Islet of Langerhans (tissue), 1 donor: ENCODE data around the gene HIVEP3.

Source experiments
- FAIRE-seq: peaks from one replicate; lab custom pipeline; 2011; peaks lifted over from hg19 to GRCh38; lab: Jason Lieb, UNC

The HIVEP3 gene

GRCh38 chr1:41663671-41664400 is 254.9 kb downstream of the HIVEP3 start:
- no peak for FAIRE-seq

GRCh38 chr1:41662765-41663437 is 255.8 kb downstream of the HIVEP3 start:
- no peak for FAIRE-seq

GRCh38 chr1:41662061-41662764 is 256.5 kb downstream of the HIVEP3 start:
- FAIRE-seq, result no peak

GRCh38 chr1:41661428-41662060 is 257.2 kb downstream of the HIVEP3 start:
- no peak for FAIRE-seq

GRCh38 chr1:41660570-41661427 is 257.9 kb downstream of the HIVEP3 start:
- no peak for FAIRE-seq

- no peak for FAIRE-seq
Measured at GRCh38 chr1:41659903-41660302, 258.8 kb downstream of the HIVEP3 start.

GRCh38 chr1:41659159-41659495 is 259.6 kb downstream of the HIVEP3 start:
- FAIRE-seq, result no peak

GRCh38 chr1:41658431-41659158 is 260.1 kb downstream of the HIVEP3 start:
- no peak for FAIRE-seq

- FAIRE-seq, result no peak
Measured at GRCh38 chr1:41657679-41658295, 260.9 kb downstream of the HIVEP3 start.

GRCh38 chr1:41656825-41657500 is 261.8 kb downstream of the HIVEP3 start:
- no peak for FAIRE-seq

- FAIRE-seq, result no peak
Measured at GRCh38 chr1:41656068-41656467, 262.7 kb downstream of the HIVEP3 start.

GRCh38 chr1:41655632-41656031 is 263.1 kb downstream of the HIVEP3 start:
- no peak for FAIRE-seq

GRCh38 chr1:41653574-41653973 is 265.1 kb downstream of the HIVEP3 start:
- FAIRE-seq, result no peak

GRCh38 chr1:41652384-41653265 is 266.1 kb downstream of the HIVEP3 start:
- FAIRE-seq, result no peak

GRCh38 chr1:41650028-41650880 is 268.5 kb downstream of the HIVEP3 start:
- no peak for FAIRE-seq

- no peak for FAIRE-seq
Measured at GRCh38 chr1:41649396-41650027, 269.2 kb downstream of the HIVEP3 start.

- no peak for FAIRE-seq
Measured at GRCh38 chr1:41648844-41649243, 269.9 kb downstream of the HIVEP3 start.

GRCh38 chr1:41648230-41648629 is 270.5 kb downstream of the HIVEP3 start:
- FAIRE-seq, result no peak
